ENCODE data around the gene WNT3A.

The WNT3A gene

DNA sequence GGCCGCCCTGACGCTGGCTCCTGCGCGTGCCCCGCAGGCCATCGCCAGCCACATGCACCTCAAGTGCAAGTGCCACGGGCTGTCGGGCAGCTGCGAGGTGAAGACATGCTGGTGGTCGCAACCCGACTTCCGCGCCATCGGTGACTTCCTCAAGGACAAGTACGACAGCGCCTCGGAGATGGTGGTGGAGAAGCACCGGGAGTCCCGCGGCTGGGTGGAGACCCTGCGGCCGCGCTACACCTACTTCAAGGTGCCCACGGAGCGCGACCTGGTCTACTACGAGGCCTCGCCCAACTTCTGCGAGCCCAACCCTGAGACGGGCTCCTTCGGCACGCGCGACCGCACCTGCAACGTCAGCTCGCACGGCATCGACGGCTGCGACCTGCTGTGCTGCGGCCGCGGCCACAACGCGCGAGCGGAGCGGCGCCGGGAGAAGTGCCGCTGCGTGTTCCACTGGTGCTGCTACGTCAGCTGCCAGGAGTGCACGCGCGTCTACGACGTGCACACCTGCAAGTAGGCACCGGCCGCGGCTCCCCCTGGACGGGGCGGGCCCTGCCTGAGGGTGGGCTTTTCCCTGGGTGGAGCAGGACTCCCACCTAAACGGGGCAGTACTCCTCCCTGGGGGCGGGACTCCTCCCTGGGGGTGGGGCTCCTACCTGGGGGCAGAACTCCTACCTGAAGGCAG, 52.3 kb downstream of the WNT3A start:
- no peak for DNase-seq

DNA sequence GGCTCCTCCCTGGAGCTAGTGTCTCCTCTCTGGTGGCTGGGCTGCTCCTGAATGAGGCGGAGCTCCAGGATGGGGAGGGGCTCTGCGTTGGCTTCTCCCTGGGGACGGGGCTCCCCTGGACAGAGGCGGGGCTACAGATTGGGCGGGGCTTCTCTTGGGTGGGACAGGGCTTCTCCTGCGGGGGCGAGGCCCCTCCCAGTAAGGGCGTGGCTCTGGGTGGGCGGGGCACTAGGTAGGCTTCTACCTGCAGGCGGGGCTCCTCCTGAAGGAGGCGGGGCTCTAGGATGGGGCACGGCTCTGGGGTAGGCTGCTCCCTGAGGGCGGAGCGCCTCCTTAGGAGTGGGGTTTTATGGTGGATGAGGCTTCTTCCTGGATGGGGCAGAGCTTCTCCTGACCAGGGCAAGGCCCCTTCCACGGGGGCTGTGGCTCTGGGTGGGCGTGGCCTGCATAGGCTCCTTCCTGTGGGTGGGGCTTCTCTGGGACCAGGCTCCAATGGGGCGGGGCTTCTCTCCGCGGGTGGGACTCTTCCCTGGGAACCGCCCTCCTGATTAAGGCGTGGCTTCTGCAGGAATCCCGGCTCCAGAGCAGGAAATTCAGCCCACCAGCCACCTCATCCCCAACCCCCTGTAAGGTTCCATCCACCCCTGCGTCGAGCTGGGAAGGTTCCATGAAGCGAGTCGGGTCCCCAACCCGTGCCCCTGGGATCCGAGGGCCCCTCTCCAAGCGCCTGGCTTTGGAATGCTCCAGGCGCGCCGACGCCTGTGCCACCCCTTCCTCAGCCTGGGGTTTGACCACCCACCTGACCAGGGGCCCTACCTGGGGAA, 53.0 kb downstream of the WNT3A start:
- no peak for DNase-seq

DNA sequence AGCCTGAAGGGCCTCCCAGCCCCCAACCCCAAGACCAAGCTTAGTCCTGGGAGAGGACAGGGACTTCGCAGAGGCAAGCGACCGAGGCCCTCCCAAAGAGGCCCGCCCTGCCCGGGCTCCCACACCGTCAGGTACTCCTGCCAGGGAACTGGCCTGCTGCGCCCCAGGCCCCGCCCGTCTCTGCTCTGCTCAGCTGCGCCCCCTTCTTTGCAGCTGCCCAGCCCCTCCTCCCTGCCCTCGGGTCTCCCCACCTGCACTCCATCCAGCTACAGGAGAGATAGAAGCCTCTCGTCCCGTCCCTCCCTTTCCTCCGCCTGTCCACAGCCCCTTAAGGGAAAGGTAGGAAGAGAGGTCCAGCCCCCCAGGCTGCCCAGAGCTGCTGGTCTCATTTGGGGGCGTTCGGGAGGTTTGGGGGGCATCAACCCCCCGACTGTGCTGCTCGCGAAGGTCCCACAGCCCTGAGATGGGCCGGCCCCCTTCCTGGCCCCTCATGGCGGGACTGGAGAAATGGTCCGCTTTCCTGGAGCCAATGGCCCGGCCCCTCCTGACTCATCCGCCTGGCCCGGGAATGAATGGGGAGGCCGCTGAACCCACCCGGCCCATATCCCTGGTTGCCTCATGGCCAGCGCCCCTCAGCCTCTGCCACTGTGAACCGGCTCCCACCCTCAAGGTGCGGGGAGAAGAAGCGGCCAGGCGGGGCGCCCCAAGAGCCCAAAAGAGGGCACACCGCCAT, 53.8 kb downstream of the WNT3A start:
- no peak for DNase-seq

DNA sequence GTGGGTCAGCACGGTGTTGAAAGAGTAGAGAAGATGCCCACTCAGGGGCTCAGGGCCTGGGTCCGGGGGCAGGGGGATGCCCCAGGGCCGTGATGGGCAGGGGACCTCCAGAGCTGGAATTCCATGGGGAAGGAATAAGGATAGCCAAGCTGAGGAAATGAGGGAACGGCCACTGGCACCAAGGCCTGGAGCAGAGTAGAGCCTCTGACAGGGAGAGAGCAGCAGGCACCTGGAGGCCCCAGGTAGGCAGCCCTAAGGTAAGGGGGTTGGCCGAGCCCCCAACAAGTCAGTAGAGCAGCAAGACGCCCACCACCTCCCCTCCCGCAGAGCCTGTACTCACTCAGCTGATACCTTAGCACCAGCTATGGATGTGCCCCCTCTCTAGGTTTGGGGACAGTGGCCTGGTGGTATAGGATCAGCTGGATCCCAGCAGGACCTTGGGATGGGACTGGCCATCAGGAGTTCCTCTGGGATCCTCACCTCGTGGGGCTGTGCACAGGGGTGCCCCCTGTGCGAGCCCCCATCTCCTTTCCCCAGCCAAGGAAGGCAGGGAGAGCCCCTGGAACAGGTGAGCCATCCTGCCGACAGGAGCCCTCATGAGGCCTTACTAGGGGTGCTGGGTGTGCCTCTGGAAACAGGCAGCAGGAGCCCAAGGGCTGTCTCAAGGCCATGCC, 54.8 kb downstream of the WNT3A start:
- no peak for DNase-seq

DNA sequence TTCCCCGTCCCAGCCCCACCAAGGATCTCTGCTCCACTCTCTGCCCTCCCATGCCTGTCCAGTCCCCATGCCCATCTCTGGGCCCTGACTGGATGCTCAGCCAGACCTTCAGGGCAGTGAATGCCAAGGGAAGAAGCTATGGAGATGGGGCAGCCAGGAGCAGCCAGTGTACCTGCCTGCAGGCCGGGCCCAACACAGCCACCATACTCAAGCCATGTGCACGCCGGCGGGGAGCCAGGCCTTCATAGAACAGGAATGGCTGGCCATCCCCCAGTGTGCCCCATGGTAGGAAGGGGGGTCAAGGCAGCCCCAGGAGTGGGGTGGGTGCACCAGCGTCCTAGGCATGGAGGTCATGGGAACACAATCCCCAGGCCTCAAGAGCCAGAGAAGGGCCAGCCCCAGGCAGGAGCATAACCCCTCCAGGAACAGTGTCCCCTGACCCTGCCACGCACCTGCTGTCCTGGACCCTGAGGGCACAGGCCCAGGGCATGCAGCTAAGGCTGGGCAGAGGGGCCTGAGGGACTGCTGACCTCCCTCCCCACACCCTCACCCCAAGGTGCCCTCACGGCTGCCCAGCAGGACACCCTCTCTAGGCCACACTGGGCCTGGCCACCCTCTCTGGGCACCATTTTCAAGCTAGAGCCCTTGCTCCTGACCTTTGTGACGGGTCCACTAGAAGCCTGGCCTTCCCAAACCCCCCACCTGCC, 55.4 kb downstream of the WNT3A start:
- DNase-seq: no peak

DNA sequence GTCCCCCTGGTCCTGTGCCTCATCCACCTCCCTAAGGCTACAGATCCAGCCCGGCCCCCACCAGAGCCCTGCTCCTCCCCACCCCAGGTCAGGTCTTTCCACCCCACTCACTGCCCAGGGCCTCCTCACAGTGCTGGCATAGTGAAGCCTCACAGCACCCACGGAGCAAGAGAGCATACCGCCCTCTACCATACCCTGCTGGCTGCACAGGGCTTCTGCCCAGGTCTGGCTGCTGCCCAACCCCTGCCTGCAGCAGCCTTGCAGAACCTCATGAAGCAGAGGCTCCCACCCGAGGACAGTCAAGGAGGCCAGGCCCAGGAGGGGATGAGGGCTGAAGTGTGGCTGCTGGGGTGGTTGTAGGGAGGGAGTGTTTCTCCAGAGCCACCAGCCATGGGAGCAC, 56.0 kb downstream of the WNT3A start:
- DNase-seq: no peak

DNA sequence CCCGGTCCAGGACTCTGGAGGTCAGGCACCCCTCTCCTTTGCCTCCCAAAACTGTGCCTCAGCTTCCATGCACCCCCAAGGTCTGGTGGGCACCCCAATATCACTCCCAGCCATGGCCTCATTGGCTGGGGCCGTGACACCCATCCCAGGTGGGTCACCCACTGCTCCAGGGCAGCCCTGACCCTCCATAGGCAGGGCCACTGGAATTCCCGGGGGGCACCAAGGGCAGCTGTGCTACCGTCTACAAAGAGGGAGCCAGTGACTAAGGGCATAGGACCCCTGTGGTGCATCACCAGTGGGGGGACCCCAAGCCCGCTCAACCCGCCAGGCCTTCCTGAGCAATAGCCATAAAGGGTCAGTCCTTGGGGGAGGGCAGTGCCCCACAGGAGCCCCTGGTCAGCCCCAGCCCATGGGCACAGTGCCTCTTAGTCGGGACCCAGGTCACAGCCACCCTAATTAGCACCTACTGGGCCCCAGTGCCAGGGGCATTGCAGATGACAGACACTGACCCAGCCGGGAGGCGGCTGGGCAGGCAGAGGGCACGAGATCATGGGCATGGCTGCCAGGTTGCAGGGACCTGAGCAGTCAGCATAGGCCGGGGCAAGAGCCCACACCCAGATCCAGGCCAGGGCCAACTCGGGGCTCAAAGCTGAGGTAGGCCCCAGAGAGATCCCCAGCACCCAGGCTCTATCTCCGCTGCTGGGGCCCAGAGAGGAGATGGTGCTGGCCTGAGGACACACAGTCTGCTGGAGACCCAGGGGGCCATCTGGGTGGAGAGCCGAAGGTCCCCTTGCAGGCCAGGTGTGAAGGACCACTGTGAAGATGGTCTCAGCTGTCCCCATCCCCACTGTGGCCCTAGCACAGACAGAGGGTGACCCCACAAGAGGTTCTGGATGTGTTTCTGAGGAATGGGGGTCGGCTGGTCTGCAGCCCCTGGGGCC, 56.7 kb downstream of the WNT3A start:
- DNase-seq: no peak

DNA sequence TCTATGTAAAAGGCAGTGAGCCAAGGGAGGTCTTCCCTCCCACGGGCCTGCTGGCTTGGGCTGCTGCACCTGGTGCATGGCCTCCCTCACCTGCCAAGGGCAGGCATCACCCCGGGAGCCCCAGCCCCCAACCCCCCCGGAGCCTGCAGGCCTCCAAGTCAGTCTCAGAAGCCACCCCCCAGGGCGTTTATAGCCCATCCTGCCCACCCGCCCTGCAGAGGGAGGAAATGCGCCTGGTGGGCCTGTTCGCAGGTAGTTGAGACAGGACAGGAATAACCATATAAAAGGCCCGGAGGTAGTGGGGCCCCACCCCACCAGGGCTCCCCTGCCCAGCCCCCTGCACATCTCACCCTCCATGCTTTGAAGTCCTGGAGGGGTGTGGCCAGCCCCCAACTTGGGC, 57.5 kb downstream of the WNT3A start:
- DNase-seq: no peak

DNA sequence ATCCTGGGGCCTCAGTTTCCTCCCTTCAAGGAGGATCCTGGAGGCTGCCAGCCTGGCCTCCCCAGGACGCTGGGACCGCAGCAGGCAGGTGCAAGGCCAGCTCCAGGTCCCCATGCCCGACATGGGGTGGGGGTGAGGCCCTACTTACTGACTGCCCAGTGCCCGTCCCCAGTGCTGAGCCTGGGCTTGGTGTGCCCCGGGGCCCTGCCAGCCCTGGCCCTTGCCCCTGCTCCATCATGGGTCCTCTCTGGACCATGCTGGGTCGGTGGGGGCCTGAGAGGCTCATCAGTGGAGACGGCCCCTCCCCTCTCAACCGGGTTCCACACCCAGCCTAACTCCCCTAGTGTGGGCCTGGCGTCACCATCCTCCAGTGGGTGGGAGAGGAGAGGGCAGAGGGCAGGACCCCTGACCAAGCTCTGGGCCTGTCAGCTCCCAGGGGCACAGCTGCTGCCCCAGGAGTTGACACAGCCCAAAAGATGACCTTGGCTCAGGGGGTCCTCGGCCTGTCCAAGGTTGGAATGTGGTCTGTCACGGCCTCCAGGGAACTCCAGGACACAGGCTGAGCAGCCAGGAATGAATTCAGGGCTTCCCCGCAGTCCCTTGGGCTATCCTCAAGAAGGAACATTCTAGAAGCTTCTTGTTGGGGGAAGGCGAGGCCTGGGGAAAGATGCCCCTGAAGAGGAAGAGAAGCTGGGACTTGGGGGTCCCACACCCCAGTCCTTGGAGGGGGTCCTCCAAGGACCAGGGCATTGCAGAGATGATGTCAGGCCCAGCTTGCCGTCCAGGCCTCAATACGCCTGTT, 58.1 kb downstream of the WNT3A start:
- no peak for DNase-seq

DNA sequence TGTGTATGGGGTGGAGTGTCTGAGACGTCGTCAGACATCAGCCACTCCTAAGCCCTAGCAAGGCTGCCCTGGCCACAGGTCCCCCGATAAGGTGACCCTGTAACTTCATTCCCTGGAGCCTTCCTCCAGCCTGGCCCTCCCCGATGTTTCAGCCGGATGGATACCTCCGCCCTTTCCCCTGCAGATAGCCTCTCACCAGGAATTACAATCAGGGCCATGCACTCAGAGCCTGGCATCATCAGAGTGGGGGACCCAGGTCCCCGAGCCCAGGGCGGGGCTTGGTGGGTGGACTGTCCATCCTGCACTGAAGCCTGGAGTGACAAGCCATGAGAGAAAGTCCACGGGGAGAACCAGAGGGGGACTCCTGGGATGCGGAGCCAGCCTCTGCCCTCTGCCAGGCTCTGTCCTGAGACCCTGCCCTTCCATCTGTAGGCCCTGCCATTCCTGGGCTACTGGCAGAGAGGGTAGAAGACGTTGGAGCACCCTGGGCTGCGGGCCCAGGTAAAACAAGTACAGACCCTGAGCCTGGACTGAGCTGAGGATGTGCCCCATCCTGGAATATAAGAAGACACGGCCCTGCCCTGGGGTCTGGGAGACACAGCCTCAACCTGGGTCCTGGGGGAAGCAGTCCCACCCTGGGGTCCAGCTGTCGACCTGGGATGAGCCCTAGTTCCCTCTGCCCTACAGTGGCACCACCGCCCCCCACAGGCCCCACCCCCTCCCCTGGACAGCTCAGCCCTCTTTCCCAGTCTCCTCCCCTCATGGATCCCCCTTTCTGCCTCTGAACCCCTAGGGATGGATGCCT, 58.9 kb downstream of the WNT3A start:
- DNase-seq: no peak

DNA sequence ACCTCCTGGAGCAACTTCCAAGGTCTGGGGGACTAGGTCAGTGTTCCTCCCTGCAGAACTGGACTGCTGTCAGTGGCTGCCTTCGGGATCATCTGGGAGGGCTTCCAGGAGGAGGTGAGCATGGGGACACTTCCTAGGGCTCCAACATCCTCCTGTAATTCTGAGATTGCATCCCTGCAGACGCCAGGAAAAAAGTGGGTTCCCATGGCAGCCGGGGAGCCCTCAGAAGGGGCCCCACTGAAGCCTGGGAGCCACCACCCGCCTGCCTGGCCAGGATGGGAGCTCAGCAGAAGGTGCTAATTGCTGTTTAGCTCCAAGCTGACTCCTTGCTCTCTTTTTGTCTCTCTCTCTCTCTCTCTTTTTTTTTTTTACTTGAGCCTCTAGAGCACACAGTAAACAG, 59.6 kb downstream of the WNT3A start:
- no peak for DNase-seq

DNA sequence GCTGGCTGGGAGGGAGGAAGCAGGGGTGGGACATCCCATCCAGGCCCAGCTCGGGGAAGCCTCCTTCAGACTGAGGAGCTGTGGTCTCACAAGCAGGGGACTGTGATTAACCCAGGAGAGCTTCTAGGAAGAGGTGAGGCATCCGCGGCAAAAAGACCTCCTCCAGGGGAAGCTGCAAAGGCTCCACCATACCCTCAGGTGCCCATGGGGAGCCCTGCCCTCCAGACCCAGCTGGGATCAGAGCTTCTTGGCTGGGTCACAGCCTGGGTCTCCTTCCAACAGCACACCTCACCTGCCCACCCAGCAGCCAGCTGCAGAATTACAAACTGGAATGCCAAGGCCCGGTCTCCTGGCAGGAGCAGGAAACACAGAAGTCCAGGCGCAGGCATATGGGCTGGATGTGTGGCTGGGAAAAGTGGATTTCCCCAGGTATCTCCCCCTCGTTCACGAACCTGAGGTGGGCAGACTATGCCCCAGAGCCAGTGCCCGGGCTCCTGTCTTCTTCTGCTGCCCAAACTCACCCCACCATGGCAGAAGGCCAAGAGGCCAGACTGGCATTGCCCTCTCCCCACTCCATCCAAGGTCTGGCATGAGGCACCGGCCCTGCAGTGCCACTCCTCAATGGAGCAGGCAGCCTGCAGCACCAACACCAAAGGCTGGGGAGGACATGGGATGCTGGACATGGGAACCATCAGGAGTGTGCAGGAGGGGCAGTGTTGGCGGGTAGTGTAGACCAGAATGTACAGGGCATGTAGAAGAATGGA, 60.3 kb downstream of the WNT3A start:
- DNase-seq: no peak

DNA sequence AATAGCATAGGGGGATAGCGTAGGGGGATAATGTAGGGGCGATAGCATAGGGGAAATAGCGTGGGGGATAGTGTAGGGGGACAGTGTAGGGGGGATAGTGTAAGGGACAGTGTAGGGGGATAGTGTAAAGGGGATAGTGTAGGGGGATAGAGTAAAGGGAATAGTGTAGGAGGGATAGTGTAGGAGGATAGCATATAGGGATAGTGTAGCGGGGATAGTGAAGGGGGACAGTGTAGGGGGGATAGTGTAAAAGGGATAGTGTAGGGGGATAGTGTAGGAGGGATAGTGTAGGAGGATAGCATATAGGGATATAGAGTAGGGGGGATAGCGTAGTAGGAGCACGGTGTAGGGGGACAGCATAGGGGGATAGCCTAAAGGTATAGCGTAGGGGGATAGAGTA, 61.6 kb downstream of the WNT3A start:
- no peak for DNase-seq

DNA sequence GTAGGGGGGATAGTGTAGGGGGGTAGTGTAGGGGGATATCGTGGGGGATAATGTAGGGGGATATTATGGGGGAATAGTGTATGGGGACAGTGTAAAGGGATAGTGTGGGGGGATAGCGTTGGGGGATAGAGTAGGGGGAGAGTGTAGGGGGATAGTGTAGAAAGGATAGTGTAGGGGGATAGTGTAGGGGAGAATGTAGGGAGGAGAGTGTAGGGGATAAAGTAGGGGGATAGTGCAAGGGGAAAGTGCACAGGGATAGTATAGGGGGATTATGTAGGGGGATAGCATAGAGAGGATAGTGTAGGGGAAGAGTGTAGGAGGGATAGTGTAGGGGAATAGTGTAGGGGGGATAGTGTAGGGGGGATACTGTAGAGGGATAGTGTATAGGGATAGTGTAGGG, 63.4 kb downstream of the WNT3A start:
- no peak for DNase-seq

DNA sequence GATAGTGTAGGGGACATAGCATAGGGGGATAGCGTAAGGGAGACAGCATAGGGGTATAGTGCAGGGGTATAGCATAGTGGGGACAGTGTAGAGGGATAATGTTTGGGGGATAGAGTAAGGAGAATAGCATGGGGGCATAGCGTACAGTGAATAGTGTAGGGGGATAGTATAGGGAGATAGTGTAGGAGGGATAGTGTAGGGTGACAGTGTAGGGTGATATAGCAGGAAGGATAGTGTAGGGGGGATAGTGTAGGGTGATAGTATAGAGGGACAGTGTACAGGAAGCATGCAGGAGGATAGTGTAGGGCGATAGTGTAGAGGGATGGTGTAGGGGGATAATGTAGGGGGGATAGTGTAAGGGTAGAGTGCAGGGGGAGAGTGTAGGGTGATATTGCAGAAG, 64.1 kb downstream of the WNT3A start:
- DNase-seq: no peak

DNA sequence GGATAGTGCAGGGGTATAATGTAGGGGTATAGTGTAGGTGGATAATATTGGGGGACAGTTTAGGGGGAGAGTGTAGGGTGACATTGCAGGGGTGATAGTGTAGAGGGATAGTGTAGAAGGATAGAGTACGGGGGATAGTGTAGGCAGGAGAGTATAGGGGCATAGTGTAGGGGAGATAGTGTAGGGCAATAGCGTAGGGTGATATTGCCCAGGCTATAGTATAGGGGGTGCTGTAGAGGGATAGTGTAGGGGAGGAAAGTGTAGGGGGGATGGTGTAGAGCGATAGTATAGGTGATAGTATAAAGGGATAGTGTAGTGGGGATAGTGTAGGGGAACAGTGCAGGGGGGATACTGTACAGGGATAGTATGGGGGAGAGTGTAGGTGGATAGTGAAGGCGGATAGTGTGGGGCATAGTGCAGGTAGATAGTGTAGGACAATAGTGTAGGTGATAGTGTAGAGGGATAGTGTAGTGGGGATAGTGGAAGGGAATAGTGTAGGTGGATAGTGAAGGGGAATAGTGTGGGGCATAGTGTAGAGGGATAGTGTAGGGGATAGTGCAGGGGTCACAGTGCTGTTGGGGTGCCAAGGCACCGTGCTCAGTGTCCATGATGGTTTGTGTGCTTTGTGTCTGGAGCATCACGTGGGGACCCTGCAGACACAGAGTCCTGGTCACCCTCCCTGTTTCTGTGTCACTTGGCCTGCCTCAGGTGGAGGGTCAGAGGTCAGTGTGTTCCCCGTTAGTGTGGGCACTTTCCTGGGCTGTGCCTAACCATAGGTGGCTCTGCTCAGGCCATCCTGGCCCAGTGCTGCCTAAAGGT, 65.2 kb downstream of the WNT3A start:
- no peak for DNase-seq

DNA sequence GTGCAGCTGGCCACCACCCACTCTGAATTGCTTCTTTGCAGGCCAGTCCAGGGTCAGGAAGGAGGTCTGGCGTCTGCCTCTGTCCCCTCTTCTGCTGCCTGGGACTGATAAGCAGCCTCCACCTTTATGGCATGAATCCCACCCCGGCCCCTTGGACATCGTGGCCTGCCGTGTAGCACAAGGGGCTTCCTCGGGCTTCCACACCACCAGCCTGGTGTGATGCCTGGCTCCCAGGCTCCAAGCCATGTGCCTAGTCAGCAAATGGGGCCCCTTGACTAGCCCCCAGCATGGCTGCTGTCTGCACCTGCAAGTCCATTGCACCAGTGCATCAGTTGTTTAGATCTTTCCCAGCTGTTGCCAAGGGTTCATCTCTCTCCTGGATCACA, 65.9 kb downstream of the WNT3A start:
- no peak for DNase-seq

All from bone marrow (tissue), 2 donors.